GM21447 (cell line): ENCODE measurements around the gene EXT2.

Source experiments
- ATAC-seq: cut with Tn5 transposase; IDR thresholded peaks from one replicate; pipeline ENCODE4 v1.9.1; 2021; ENCODE audit not compliant: unreplicated experiment

EXT2 gene

GRCh38 chr11:44095506-44096359, at the start of gene EXT2:
Gene EXT2 (plus strand): TSS chr11:44095678. CDS start chr11:44107713, 12,035 bp downstream.
- ATAC-seq = peak; percentile 88

- no peak for ATAC-seq
Measured at GRCh38 chr11:44046182-44046581, 49.3 kb upstream of the EXT2 start.

GRCh38 chr11:44047298-44047697, 48.2 kb upstream of the EXT2 start:
- no peak for ATAC-seq

- ATAC-seq = no peak
Measured at GRCh38 chr11:44047931-44048431, 47.5 kb upstream of the EXT2 start, which contains the start of gene ACCSL. Gene ACCSL (plus strand): TSS chr11:44047981. CDS start chr11:44048037, 56 bp downstream.

- ATAC-seq = no peak
Measured at GRCh38 chr11:44049832-44050231, 45.6 kb upstream of the EXT2 start.

GRCh38 chr11:44051171-44051570, 44.3 kb upstream of the EXT2 start:
- no peak for ATAC-seq

GRCh38 chr11:44057340-44057739, 38.1 kb upstream of the EXT2 start:
- no peak for ATAC-seq

- no peak for ATAC-seq
Measured at GRCh38 chr11:44058275-44058674, 37.2 kb upstream of the EXT2 start.

GRCh38 chr11:44065161-44065661, 30.3 kb upstream of the EXT2 start:
- ATAC-seq = no peak

GRCh38 chr11:44065841-44066731, 29.4 kb upstream of the EXT2 start, which contains the start of gene ACCS:
Gene ACCS (plus strand): TSS chr11:44066270. CDS start chr11:44067628, 1,358 bp downstream.
- ATAC-seq = peak; percentile 95

GRCh38 chr11:44066732-44067141, 28.7 kb upstream of the EXT2 start:
- ATAC-seq = no peak

- ATAC-seq = no peak
Measured at GRCh38 chr11:44067266-44067665, 28.2 kb upstream of the EXT2 start.

GRCh38 chr11:44068180-44068579, 27.3 kb upstream of the EXT2 start:
- no peak for ATAC-seq

GRCh38 chr11:44071157-44071556, 24.3 kb upstream of the EXT2 start:
- no peak for ATAC-seq

- ATAC-seq = no peak
Measured at GRCh38 chr11:44072757-44073658, 22.5 kb upstream of the EXT2 start.

- ATAC-seq = no peak
Measured at GRCh38 chr11:44078794-44079193, 16.7 kb upstream of the EXT2 start.

GRCh38 chr11:44079376-44079775, 16.1 kb upstream of the EXT2 start:
- ATAC-seq = no peak

GRCh38 chr11:44080951-44081350, 14.5 kb upstream of the EXT2 start:
- no peak for ATAC-seq

- ATAC-seq = no peak
Measured at GRCh38 chr11:44082645-44083044, 12.8 kb upstream of the EXT2 start.

GRCh38 chr11:44083433-44083832, 12.0 kb upstream of the EXT2 start:
- no peak for ATAC-seq
